GM21737 (cell line): ENCODE results near the gene DNM3.

Experiments used
- ATAC-seq: cut with Tn5 transposase; IDR thresholded peaks from one replicate; pipeline ENCODE4 v1.9.1; 2021; ENCODE audit warnings: mild to moderate bottlenecking, moderate library complexity; ENCODE audit not compliant: unreplicated experiment

The DNM3 gene

DNA sequence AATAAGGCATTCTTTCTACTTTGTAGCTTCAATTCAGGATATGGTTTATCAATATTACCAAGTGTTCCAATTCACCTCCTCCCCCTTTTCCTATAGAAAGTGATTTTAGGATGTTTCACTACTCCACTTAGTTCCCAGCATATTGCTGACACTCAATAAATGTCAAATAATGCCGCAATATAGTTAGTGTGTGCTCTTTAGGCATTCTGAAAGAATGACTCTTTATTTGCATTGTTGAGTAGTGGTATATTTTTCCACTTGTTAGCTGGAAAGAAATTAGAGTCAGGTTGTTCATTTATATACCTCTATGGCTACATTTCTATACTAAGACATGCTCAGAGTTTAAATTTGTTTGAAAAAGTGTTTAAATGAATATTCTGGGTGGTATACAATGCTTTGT lies 424.6 kb downstream of the DNM3 start:
- ATAC-seq = no peak

DNA sequence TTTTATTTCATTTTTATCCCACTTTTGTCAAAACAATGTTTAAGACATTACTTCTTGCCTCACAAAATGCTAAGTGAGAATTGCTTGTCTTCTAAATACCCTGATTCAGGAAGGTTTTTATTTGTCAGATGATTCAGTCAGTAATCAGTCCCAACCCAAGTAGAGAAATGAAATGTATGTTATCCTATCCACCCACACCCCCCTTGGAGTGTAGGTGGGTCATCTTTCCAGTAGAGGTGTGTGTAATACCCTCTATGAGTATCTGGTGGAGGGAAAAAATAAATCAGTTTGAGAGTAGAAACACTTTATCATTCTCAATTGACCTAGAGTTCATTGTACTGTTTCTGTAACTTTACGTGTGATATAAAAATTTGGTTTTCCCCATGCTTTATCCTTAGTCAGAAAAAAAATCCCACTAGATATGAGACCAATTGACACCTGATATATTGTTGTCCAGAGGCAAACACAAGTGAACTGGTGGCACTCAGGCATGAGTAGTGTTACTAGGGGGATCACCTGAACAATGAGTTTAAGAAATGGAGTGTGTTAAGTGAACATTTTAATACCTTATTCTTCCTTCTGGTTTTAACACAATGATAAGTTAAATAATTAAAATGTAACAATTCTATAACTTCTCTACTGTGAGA lies 425.4 kb downstream of the DNM3 start:
- no peak for ATAC-seq

DNA sequence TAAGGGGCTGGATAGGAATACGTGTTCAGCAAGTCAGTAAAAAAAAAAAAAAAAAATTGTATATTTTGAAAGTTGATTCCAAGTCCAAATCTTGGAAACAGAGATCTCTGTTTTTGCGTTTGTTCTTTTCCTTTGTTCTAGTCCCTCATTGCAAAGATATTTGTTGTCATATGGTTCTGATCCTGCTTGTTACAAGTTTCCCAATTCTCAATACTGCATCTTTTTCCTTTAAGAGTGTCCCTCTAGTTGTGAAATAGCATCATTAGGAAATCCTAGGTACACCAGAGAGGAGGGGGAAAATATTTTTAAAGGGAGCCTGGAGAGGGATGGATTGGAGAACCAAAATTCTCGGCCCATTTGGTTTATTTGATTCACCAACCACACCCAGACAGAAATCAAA lies 426.9 kb downstream of the DNM3 start:
- ATAC-seq = no peak

DNA sequence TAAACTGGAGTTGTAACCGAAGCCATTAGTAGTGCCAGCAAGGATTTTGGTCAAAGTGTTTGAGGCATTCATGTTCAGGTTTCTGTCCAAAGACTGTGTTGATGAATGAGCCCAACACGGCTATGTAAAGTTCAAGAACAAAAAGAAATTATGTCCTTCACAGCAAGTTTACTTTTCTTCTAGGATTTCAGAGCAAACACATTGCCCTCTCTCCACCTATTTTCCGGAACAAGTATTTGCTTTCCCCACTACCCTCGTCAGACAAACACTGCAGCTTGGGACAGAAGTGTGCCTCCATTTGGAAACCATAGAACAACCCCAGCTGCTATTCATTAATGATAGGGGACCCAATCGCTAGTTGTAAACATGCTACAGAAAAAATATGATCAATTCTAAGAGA lies 427.8 kb downstream of the DNM3 start:
- ATAC-seq = no peak

DNA sequence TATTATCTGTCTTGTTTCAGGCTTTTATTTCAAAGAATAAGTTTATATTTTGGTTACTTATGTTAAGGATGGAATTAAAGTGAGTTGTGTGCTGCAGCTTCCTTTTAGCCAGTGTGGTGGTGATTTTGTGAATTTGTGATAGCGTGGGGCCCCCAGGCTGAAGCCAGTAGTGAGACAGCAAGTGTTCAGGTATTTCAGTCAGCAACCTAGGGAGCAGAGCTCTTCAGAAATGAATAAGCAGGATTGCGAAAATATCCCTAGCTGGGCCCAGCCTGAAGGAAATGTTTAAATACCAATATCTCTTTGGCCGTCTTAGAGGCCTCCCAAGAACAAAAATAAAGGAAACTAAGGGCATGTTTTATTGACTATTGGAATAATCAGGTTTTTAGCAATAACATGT lies 428.3 kb downstream of the DNM3 start:
- ATAC-seq = no peak

DNA sequence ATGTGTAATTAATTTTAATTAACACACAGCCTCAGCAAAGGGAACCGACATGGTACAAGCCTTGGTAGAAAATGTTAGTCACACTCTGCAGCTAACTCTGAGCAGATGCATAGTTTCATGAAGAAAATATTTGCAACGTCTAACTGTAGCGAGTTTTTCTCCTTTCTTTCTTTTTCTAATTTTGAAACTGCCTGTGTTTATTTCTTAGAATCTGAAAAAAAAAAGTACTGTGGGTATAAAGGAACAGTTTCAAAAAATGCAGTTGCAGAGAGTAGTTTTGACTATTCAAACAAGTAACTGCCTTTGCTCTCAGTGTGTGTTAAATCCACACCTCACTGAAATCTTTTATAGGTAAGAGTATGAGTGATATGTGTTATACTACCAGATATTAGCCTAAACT lies 429.3 kb downstream of the DNM3 start:
- no peak for ATAC-seq

DNA sequence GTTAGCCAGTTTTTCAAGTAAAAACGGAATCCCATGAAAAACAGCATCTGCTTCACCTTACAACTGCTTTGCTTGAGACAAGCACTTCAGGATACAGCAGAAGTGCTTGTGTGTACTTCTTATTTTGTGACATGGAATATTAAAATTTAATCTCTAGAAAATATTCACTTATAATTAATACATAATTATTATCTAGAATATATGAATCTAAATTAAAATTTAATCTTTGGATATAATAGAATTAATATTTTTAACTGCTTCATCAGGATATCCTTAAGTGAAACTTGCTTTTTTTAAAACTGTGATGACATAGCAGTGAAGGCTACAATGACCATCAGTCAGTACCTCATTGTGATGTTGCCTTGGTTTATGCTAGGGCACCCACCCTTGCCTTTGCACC lies 430.8 kb downstream of the DNM3 start:
- ATAC-seq = no peak

DNA sequence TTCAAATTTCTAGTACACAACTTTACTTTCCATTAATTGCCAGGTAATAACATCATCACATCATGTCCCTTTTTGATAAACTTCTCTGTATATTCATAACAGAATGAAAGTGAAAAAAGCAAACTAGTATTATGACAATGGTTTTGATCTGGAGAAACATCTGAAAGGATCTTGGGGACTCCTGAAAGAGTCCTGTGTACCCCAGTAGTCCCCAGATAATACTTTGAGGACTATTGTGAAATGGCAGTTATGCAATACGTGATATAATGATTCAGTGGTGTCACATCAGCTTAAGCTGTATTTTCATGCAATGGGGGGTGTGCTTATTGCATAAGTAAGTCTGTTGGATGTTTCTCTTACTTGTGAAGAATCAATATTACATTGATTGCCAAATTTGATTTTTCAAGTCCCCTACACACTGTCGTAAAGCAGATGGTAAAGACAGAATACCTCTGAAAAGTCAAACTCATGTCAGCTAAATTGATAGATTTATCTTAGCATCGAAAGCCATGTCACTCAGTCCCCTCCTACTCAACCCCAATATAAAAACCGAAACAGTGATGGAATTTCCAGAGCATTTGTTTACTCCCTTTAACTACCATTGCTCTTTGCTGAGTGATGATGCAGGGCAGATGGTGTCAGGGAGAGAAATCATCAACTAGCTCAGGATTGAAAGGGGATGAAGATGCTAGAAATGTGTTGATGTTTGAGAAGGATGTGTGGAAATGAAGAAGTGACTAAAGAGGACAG lies 432.5 kb downstream of the DNM3 start:
- ATAC-seq = no peak

DNA sequence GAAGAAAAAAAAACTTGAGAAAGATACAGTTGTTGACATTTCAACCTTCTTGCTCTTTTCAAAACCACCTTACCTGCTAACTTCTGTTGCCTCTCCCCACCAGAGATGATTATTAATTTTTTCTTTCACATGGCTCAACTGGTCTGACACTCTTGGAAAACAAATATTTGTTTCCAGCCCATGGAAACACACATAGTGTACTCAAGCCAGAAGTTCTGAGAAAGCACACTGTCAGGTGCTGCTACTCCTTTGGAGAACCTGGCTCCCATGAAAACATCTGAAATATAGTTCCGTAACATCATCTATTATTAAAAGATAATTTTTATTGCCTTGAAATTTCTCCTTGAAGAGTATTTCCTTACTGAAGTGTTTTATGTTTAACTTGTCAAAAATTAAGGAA lies 434.2 kb downstream of the DNM3 start:
- ATAC-seq = no peak

DNA sequence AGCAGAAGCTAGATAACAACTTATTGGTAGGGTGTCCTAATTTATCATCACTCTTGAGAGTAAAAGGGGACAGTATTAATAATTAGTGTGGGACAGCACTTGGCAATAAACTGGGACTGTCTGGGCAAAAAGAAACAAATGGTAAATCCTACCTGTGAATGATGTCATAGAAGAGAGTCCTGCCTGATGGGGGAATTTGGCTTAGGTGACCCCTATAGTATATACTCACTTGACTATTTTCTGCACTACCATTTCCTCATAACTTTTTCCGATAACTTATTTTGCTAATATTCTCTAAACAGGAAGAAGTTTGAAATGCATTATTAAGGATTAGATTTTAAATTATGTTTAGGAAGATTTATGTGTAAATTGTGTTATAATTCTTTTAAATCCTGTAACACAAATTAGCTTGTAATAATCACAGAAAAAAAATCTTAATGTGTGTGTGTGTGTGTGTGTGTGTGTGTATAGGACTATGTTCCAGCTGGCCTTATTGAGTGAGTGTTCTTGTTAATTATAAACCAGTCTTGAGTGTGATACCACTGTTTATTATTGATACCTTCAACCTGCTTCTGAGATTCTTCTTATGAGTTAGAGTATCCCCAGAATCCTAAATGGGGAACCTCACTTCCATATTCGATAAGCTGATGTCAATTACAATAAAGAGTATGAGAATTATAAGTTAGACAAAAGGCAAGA lies 435.0 kb downstream of the DNM3 start:
- no peak for ATAC-seq

DNA sequence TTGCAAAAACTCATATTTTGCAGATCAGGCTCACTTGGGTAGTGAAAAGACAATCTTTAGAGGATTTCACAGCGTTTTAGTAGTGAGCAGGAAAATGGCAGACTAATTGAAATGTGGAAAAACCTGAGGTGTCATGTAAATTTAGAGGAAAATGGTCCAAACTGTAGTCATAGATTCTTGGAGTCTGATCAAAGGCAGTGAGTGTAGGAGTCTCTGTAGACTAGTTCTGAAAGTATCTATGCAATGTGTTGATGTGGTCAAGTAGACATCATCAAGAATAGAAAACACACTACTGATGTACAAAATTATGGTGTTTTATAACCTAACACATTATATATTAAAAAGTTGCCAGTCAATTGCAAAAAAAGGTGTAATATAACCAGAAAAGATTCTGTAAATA lies 436.0 kb downstream of the DNM3 start:
- no peak for ATAC-seq

DNA sequence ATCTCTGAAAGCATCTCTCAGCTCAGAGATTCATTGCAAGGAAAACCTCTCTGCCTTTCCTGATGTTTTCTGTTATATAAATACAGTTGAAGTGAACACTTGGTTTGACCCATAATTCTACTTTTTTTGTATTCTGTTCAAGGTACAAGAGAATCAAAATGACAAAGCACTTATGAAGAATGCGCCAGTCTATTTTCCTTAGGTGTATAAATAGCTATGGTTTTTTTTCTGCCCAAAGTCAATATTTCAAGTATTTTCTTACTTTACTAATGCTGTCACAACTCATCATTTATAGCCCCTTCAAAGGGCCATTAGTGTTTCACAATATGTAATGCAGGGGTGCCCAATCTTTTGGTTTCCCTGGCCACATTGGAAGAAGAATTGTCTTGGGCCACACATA lies 436.7 kb downstream of the DNM3 start:
- ATAC-seq = no peak

DNA sequence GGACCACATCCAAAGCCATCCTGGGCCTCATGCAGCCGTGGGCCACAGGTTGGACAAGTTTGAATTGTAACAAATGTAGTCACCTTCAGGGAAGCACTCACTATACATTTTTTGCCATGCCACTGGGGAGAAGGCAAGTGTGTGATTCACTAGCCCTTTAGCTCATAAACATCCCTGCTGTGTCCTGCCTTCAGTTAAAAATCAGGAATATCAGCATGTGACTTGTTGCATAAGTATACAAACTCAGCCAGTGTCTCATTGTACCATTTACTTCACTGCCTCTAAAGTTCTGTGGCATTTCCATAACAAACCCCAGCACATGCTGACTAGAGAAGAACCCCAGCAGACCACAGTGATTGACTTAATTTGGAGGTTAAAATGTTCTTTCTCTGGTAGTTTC lies 437.2 kb downstream of the DNM3 start:
- no peak for ATAC-seq

DNA sequence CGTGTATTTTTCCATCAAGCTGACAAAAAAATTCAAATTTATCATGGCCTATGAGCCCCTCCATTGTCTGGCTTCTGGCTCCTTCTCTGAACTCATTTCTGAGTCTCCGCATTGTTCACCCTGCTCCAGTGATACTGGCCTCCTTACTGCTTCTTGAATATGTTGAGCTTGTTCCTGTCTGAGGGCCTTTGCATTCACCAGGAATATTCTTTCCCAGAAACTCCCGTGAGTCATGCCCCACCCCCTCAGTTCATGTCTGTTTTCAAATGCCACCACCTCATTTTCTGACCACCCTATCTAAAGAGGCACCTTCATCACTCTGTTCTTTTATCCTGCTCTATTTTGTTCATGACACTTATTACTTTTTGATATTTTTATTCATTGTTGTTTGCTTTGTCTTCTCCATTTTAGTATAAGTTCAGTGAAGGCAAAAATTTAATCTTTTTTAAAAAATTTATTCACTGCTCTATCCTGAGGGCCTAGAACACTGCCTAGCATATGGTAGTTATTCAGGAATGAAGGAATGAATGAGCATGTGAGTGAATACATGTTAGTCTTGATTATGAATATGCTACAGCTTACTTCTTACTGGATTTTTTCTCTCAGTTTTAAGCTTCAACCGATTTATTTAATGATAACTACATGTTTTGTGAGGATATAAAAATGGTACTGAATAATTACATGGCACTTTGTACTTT lies 438.8 kb downstream of the DNM3 start:
- no peak for ATAC-seq

DNA sequence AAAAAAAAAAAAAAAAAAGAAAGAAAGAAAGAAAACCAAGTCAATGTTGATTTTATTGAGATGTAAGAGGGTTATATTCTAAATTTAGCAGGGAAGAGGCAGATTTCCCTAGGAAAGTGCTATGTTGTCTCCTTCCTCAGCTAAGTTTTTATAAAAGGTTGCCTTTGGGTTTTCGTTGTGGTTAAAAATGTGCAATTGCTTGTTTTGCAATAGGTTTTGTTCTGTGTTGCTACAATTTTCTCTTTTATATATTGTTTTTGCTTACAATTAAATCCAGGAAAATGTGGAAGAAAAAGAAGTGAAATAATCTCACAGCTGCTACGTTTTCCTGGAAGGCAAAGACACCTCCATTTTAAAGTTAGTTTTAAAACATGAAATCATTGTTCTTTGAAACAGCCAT lies 442.5 kb downstream of the DNM3 start:
- ATAC-seq = no peak

DNA sequence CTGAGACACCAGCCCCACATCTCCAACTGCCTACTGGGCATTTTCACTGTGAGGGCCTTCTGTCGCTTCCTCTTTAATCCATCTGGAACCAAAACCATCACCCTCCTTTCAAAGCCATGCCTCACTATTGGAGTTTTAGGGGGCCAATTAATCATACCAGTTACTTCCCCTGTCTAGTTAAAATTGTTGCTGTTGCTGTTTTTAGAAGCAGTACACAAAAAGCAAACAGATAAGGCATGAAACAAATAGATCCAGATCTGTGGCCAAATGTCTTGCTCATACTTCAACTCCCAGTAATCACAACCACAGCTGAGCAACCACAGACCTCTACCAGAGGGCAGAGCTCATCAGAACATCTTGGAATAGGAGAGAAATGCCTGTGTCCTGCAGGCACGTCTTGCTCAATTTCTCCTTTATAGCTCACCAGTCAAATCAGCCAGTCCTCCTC lies 445.4 kb downstream of the DNM3 start:
- no peak for ATAC-seq

DNA sequence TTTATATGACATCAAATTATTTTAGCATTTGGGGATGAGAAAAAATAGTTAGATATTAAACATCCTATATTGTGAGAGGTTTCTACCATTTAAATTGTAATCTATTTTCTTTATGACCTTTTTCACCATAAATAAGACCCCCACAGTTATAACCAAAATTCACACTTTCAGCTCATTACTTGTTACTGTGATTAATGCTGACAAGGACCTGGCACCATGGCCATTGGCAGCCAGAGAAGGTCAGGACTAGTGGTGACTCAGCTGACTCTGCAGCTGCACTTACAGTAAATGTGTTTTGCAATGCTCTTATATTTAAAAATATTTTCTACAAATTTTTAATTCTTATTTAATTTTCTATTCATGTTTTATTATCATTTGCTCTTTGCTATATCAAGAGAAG lies 445.9 kb downstream of the DNM3 start:
- no peak for ATAC-seq

DNA sequence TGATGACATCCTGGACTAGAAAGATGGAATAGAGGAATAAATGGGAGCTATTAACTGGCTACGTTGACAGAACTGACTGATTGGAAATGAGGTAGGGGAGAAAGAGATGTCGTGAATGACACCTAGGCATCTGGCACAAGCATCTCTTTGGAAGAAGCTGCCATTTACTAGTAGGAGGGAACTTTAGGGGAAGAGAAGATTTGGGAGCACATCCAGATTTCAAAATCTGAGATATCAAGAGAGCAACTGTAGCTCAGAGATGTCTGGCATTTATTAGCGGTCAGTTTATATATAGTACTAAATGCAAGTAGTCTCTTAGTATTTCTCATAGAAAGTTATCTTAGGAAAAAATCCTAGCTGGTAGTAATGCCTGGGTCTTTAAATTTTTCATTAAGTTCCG lies 447.3 kb downstream of the DNM3 start:
- ATAC-seq = no peak

DNA sequence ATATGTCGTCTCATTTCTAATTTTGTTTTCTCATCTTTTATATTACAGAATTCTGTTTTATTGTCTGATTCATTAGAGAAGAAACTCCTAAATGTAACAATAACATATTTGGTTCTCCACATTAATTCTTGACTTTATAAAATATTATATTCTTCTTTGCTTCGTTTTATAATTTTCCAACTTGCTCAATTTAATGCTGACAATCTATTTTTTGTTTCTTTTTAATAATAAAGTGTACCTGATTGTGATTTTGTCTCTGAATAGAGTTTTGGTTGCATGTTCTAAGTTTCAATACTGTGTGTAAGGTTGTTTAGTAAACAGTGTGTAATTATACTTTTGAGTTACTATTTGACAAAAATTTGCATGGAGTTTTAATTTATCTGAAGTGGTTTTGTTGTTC lies 448.1 kb downstream of the DNM3 start:
- ATAC-seq = no peak

DNA sequence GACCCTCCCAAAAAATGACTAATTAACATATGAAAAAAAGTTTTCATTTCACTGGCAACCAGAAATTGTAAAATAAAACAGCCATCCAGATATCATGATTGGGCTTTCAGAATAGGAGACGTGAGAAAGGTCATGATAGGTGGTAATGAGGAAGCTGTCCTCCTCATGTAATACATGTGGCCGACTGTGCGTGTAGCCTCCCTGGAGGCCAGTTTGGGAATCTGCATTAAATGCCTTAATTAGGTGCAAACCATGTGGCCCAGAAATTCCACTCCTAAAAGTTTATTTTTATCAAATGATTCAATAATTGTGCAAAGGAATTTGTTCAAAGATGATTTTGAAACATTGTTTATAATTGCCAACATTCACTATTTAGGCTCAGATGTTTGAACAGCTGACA lies 451.5 kb downstream of the DNM3 start:
- ATAC-seq = no peak

DNA sequence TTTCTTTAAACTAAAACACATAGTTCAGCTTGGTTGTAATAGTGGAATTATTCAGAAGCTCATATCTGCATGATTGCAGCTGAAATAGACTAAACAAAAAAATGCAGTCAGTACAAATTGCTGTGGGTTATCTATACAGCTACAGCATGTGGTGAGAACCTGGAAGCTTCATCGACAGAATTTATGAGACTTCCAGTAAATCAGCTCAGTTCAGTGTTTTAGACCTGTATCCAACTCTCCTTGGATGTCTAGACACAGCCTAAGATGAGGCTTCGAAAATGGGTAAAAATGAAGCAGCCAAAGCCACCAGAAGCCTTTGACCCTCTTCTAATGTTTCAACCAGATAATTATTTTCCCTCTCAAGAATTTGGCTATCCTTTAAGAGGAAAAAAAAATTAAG lies 452.1 kb downstream of the DNM3 start:
- ATAC-seq = no peak

DNA sequence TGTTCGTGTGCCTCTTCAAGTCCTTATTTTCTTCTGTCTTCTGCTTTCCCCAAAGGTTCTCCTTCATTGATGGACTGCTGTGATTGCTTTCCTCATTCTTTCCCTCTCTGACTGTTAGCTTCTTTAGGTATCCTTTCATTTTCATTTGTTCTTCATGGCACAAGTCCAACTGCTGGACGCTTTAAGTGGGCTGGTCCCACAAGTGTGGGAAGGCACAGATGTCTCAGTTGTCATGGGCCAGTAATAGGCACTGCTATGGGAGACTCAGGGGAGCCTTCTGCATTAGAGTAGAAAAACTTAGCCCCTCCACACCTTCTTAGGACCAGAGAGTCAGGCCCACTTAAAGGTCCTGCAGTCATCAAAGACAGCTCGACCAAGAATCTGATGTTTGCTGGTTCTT lies 456.8 kb downstream of the DNM3 start:
- ATAC-seq = no peak
